Testis (tissue), 2 donors: ENCODE results near the gene NCAM1.

Experiments used
- CTCF ChIP-seq, 3 experiments: fragments of 450-650 bp in 2 of 3; fragments of 200-600 bp in 1 of 3; sonication (generic) in 1 of 3; IDR thresholded peaks; one replicate each; pipeline ENCODE4 v1.5.1; 2016 to 2019; ENCODE audit warnings: antibody characterized with exemption in 3 of 3, mild to moderate bottlenecking in 2 of 3, moderate library complexity in 1 of 3
- POLR2A ChIP-seq: fragments of 450-650 bp; IDR thresholded peaks from one replicate; pipeline ENCODE4 v1.6.1; 2017; ENCODE audit warnings: antibody characterized with exemption, mild to moderate bottlenecking, moderate library complexity

DNA sequence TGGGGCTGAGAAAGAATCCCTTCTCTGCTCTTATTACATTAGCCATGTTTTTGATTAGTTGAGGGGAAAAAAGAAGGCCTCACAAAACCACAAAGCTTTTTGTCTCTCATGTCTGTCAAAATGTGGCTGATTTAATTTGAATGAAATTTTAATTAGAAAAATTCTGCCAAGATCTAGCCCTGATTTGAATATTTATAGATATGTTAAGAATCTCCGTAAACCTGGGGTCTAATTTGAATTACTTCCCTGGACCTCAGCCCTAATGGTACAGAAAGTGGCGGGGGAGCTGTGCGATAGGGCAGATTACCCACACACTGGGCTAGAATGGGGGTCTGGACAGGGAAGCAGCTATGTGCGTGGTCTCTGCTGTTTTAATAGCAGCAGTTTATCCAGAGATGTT, 211.9 kb downstream of the NCAM1 start:
- no peak for TF ChIP-seq POLR2A
- no peak for TF ChIP-seq CTCF (IDR thresholded peaks at IDR 0.05)
